ENCODE results near the gene XPOT.

The XPOT gene

DNA sequence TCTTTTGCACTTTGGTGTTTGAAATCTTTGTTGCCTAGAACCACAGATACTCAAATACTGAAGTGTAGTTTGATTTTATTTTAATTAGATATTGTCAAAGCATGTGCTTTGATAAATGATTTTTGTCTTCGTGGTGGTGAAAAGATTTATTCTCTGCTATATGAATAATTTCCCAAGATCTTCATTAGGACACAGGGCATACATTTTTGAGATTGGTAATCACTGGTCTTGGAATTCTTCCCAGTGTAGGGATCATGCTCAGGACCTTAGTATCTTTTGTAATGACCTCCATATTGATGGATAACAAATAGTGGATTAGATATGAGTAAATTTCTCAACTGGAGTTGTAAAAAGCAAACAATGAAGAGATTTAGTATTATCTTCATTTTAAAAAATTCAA, 76.0 kb downstream of the XPOT start:
- TF ChIP-seq, protein P1, sequence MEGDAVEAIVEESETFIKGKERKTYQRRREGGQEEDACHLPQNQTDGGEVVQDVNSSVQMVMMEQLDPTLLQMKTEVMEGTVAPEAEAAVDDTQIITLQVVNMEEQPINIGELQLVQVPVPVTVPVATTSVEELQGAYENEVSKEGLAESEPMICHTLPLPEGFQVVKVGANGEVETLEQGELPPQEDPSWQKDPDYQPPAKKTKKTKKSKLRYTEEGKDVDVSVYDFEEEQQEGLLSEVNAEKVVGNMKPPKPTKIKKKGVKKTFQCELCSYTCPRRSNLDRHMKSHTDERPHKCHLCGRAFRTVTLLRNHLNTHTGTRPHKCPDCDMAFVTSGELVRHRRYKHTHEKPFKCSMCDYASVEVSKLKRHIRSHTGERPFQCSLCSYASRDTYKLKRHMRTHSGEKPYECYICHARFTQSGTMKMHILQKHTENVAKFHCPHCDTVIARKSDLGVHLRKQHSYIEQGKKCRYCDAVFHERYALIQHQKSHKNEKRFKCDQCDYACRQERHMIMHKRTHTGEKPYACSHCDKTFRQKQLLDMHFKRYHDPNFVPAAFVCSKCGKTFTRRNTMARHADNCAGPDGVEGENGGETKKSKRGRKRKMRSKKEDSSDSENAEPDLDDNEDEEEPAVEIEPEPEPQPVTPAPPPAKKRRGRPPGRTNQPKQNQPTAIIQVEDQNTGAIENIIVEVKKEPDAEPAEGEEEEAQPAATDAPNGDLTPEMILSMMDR (IDR thresholded peaks at IDR 0.05; ENCODE audit: low read depth, low read length): no peak
- no peak overlapping the region for H3K4me3 ChIP-seq (ENCODE audit: low read depth, low read length)

DNA sequence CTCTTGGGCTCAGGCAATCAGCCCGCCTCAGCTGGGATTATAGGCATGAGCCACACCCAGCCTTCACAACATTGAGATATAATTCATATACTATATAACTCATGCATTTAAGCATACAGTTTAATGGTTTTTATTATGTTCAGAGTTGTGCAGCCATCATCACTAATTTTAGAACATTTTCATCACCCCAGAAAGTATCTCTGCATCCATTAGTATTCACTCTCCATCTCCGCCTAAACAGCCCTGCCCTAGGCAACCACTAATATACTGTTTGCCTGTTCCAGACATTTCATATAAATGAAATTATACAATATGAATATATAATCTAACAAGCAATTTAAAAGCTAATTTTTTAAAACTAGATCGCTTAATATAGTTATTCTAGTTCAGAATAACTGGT, 82.5 kb downstream of the XPOT start:
- H3K4me3 ChIP-seq (ENCODE audit: low read depth, low read length): no peak overlapping the region
- TF ChIP-seq, protein P1 (IDR thresholded peaks at IDR 0.05; ENCODE audit: low read depth, low read length): no peak

DNA sequence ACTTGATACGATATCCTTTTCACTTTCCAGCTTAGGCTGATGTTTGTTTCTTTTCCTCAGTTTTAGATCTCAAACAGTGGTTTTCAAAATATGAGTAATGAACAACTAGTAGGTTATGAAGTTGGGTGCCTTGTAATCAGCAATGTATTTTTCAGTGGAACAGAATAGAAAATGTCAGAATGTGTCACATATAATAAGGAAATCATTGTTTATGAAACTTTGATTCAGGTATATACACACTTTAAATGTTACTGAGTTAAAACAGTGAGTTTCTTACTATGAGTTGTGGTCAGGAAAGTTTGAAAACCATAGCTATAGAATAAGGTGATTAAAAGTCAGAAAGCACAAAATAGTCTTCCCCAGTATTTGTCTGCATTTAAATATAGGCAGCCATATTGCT, 87.5 kb downstream of the XPOT start:
- H3K4me3 ChIP-seq (ENCODE audit: low read depth, low read length): no peak overlapping the region
- TF ChIP-seq, protein P1 (IDR thresholded peaks at IDR 0.05; ENCODE audit: low read depth, low read length): no peak

DNA sequence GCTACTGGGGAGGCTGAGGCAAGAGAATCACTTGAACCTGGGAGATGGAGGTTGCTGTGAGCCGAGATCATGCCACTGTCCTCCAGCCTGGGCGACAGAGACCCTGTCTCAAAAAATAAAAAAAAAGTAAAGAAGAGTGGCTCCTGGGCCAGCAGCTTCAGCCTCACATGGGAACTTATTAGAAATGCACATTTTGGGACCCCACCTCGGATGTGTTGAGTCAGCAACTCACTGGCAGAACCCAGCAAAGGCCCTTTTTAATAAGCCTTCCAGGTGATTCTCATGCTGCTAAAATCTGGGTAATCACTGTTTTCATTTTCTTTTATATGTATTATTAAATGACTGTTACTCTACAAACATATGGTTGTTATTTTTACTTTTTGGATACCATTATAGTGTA, 89.3 kb downstream of the XPOT start:
- H3K4me3 ChIP-seq (ENCODE audit: low read depth, low read length): no peak overlapping the region
- TF ChIP-seq, protein P1 (IDR thresholded peaks at IDR 0.05; ENCODE audit: low read depth, low read length): no peak

DNA sequence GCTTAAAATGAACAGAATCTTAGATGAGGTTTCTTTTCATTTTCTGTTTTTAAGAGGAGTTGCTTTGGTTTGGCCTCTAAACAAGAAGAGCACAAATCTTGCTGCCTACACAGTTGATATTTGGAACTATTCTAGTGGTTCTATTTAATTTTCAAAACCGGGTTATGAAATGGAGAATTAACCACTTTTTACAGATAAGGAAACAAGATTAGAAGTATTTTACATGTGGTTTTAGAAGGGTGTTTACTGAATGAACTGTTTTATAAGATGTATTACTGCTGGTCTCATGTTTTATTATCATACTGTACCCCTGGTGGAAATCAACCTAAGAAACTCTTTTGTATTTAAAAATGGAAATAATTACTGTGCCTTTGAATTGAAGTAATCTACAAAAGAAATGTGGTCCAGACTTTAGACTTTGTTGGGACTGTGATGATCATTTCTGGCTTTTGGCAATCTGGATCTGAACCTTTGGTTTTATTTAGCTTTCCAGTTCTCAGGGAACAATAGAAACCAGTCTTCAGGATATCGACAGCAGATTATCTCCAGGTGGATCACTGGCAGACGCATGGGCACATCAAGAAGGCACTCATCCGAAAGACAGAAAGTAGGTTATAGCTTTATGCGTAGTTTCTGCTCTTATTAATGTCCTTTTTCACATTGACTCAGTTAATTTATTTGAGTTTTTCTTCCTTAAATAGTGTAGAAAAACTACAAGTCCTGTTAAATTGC, 91.0 kb downstream of the XPOT start:
- no peak overlapping the region for H3K4me3 ChIP-seq (ENCODE audit: low read depth, low read length)
- TF ChIP-seq, protein P1 (IDR thresholded peaks at IDR 0.05; ENCODE audit: low read depth, low read length): no peak

DNA sequence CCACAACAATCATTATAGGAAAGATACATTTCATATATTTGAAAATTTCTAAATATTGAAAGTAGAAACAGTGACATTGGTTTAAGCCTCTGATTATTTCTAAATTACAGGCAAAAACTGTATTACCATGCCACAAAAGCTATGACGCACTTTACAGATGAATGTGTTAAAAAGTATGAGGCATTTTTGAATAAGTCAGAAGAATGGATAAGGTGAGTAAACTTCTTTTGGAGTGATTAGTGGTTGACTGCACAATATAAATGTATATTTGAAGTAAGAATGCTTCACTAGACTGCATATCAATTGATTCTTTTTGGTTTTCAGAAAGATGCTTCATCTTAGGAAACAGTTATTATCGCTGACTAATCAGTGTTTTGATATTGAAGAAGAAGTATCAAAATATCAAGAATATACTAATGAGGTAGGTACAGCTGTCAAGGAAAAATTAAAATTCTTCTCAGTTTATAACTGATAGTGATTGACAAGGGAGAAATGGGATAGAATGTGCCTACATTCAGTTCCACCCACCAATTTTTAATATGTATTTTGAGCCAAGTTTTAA, 92.7 kb downstream of the XPOT start:
- no peak overlapping the region for H3K4me3 ChIP-seq (ENCODE audit: low read depth, low read length)
- TF ChIP-seq, protein P1 (IDR thresholded peaks at IDR 0.05; ENCODE audit: low read depth, low read length): no peak

DNA sequence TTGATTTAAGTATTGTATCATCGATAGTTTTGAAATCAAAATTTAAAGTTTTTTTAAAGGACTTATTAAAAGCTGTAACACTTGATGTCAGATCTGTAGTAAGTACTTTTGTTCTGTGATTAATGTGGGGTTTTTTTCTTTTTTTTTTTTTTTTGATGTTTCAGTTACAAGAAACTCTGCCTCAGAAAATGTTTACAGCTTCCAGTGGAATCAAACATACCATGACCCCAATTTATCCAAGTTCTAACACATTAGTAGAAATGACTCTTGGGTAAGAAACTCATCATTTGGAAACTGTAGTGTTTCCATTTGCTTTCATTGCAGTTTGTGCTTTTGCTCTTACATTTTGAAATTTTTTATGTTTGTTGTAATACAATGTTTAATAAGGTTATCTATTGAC, 93.3 kb downstream of the XPOT start:
- H3K4me3 ChIP-seq (ENCODE audit: low read depth, low read length): no peak overlapping the region
- TF ChIP-seq, protein P1 (IDR thresholded peaks at IDR 0.05; ENCODE audit: low read depth, low read length): no peak

Measured in WI38 (cell line).